Fibroblast of skin of scalp (primary cell): Measurements from ENCODE around the gene DEFB113.

Experiments
- DNase-seq: peaks from one replicate; pipeline ENCODE4 v3.0.0-alpha.2; 2013

DEFB113 gene

GRCh38 chr6:49935387-49935786 lies 34.0 kb downstream of the DEFB113 start:
- no peak for DNase-seq

- DNase-seq = no peak
These were observed 34.7 kb downstream of the DEFB113 start for GRCh38 chr6:49934770-49935169.

- DNase-seq = no peak
These were observed 35.9 kb downstream of the DEFB113 start for GRCh38 chr6:49933526-49933925.

GRCh38 chr6:49929340-49929739 lies 40.1 kb downstream of the DEFB113 start:
- DNase-seq = no peak

GRCh38 chr6:49923826-49924225 lies 45.6 kb downstream of the DEFB113 start:
- DNase-seq = no peak

- no peak for DNase-seq
These were observed 49.3 kb downstream of the DEFB113 start for GRCh38 chr6:49919935-49920644.

- no peak for DNase-seq
These were observed 50.2 kb downstream of the DEFB113 start for GRCh38 chr6:49919261-49919660.

GRCh38 chr6:49918787-49919186 lies 50.6 kb downstream of the DEFB113 start:
- DNase-seq = no peak
